Stimulated activated CD8-positive, alpha-beta memory T cell treated with anti-CD3 and anti-CD28 coated beads, Interleukin-12 subunit alpha, Interleukin-12 subunit beta, amount 100 ng/mL, for 1 hour (primary cell): ENCODE measurements around the gene DNASE1L3.

ENCODE experiments used
- DNase-seq: peaks from one replicate; pipeline ENCODE4 v3.0.0-alpha.2; 2020; ENCODE audit warnings: low read depth

DNASE1L3 gene

GRCh38 chr3:58177747-58178527, 32.8 kb downstream of the DNASE1L3 start:
- DNase-seq = peak; percentile 83

GRCh38 chr3:58176827-58177489, 33.8 kb downstream of the DNASE1L3 start:
- DNase-seq = no peak

DNA sequence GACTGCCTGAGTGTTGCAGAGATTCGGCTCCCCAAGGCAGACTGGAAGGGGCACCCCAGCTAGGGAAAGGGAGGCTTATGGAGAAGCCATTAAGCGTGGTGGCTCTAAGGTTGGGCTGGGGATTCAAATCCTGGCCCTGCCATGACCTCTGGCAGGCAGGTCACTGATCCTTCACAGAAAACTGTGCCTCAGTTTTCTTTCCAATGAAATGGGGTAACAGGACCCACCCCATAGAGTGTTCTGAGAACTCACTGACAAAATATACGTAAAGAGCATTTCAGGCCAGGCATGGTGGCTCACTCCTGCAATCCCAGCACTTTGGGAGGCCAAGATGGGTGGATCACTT, 34.6 kb downstream of the DNASE1L3 start:
- no peak for DNase-seq

- no peak for DNase-seq
Observed at GRCh38 chr3:58175437-58176184, 35.2 kb downstream of the DNASE1L3 start.

- DNase-seq = no peak
Observed at GRCh38 chr3:58175187-58175436, 35.7 kb downstream of the DNASE1L3 start.

DNA sequence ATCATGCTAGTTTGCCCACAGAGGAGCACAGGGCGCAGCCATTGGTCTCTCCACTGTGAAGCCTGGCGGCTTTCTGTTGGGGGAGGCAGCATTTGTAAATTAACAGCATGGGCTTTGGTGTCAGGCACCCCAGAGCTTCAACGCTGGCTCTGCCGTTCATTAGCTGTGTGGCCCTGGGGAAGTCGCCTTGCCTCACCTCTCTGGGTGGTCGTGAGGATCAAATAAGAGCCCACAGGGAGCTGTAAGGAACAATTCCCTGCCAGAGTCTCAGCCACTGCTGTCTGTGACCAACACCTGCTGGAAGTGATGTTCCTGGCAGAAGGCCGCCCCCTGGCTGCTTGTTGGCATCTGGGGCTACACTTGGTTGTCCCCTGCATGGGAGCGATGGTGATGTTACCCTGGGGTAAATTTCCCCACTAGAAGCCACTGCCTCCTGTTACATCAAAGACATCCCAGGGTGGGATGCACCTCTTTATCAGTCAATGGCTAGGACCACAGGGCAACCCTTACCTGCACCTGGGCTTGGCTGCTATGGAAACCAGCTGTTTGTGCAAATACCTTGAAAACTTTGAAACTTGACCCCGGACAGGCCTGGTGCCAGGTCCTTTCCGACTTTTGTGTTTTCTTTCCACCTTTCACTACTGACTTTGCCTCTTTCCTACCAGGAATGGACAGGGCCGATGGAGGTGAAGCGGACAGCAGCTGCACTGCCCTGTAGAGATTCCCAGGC, 36.9 kb downstream of the DNASE1L3 start:
- peak; percentile 4 for DNase-seq

DNA sequence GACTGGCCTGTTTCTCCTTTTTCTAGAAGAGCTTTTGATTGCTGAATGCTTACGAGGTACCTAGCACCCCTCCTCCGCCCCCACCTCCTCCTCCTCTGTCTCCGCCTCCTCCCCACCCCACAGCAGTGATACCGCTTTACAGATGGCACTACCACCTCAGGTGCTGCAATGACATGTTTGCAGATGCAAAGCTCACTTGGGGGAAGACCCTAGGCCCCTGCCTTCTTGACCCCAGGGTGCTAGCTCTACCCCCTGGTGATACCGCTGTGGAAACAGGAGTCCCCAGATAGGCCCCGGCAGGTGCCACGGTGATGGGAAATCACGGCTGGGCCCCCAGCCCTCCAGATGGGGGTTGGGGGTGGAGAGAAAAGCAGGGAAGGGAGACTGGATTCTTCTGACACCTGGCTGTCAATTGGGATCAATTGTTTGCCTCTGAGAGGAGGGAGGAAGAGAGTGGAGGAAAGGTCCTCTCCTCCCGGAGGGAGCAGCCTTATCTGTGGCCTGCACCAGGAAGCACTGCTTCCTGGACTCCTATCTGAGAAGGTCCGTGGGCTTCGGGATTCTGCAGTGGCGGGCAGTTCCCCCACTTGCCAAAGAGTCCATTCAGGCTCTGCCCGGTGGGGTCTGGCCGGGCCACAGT, 37.6 kb downstream of the DNASE1L3 start:
- DNase-seq = no peak

GRCh38 chr3:58171126-58171525, 39.6 kb downstream of the DNASE1L3 start:
- no peak for DNase-seq

DNA sequence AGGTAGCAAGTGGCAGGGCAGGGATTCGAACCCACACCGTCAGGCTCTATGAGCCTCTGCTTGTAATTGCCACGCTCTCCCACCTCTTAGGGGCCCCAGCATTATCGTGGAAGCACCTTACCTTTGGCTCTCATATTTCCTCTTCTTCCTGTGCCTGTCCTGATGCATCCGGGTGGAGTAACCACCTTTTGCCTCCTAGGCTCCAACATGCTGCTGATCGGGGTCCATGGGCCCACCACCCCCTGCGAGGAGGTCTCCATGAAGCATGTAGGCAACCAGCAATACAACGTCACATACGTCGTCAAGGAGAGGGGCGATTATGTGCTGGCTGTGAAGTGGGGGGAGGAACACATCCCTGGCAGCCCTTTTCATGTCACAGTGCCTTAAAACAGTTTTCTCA, 40.4 kb downstream of the DNASE1L3 start:
- no peak for DNase-seq

DNA sequence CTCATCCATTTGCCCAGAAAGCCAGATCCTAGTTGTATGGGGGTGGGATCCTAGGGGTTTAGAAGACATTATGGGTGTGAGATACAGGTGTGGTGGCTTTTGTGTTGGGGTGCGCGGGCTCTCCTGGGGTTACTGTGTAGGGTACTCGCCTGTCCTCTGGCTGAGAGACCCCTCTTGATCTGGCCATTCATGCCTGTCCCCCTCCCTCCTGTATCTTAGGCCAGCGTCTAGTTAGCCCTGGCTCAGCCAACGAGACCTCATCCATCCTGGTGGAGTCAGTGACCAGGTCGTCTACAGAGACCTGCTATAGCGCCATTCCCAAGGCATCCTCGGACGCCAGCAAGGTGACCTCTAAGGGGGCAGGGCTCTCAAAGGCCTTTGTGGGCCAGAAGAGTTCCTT, 41.4 kb downstream of the DNASE1L3 start:
- DNase-seq = no peak

- no peak for DNase-seq
Observed at GRCh38 chr3:58168498-58168897, 42.3 kb downstream of the DNASE1L3 start.

DNA sequence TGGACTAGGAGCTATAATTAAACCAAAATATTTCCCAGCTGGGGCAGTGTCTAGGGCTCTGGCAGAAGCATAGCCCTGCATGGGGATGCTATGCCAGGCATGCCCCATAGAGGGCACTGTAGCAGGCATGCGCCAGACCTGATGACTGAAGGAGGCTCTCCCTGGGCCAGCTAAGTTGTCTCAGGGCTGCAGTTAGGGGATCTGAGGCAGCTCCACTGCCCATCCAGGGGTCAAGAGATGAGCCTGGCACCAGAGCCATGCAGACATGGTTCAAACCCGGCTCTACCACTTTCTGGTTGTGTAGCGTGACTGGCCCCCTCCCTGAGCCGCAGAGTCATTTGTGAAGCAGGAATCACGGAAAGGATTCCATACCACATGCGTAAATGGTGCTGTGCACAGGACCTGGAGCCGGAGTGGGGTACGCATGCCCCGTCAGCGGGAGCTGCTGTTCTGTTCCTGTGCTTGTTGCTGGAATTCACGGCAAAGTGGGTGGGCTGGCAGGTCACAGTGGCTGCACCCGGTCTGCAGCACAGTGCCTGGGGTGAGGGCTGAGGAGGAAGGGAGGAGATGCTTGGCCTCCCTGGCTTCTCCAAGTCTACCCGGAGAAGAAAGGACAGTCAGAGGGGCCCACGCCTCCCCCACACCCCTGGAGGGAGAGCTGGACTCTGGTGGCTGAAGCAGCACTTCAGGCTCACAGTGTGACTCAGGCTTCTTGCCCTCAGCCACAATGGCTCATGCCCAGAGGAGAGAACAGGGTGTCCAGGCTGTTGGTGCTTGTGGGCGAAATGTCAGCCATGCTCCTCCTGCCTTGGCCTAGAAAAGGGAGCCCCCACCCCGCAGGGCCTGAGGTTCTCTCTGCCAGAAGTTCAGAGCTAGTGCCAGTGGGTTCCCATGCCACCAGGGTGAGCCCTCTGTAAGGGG, 43.1 kb downstream of the DNASE1L3 start:
- DNase-seq = peak; percentile 17

- no peak for DNase-seq
Observed at GRCh38 chr3:58164906-58165821, 45.6 kb downstream of the DNASE1L3 start.

DNA sequence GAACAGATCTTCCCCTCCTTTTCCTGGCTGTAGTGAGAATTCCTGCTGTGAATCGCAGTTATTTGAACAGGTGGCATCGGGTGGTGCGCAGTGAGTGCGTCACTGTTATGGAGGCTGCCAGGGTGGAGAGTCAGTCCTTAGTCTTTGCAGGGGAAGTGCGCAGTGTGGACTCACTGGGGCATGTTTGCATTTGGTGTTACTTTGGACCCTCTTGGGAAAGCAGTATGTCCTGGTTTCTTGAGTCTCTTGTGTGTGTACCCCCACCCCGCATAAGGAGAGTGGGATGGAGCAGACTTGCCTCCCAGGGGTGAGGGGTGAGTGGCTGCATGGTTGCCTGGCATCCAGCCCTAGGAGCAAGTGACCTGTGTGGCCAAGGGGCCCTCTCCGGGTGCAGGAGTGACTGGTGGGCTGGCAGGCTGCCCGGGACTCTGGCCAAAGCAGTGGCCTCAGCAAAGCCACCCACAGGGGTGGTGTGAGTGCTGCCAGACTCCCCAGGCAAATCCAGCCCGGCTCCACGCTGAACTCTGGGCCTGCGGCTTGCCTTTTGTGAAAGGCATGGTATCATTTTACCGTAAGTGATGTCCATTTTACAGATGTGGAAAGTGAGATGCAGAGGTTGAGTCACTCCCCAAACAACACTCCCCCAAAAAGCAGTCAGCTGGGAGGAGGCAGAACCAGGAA, 46.4 kb downstream of the DNASE1L3 start:
- DNase-seq = no peak

DNA sequence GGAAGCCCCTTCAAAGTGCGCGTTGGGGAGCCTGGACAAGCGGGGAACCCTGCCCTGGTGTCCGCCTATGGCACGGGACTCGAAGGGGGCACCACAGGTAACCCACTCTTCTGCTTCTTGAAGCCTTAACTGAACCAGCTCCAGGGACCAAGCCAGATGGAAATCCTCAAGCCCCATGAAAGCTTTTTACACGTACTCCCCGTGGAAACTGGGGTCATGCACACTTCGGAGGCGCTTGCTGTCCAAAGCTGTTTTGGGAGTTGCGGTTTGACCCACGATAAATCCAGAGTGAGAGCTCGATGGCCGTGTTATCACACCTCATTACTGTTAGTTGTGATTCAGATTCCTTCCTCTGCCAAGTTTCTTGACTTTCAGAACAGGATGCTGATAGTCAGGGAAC, 47.5 kb downstream of the DNASE1L3 start:
- DNase-seq = no peak

DNA sequence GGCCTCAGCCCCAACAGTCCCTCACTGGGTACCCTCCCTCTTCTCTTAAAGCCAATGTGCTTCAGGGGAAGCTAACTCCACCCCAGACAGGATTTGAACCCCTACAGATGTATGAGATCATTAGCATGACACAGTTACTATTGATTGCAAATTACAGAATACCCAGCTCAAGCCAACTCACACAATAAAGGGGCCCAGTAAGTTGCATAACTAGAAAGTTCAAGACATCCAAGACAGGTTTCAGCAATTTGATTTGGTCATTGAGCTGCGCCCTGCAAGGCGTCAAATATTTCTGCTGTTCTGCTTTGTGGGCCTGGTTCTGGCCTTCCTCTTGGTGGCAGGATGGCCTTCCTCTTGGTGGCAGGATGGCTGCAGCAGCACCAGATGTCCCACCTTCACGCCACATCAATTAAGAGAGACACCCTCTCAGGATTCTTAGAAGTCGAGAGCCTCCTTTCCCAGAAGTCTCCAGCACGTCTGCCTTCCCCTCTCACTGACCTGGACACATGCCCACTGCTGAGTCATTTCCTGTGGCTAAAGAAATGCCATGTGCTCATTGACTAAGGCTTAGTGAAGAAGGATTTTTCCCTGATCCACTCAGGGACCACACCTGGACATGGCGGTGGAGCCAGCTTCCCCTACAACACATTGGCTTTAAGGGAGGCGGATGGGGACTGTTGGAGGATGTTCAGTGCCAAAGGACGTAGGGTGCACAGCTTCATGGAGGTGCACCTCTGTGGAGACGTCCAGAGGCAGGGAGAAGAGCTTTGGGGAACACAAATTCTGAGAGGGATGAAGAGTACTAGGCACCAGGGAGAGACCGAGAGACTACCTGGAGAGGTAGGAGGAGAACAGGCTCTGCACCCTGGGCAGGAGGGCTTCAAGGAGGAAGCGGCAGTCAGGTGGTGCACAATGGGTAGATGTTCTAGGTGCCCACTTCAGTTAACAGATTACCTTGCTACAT, 49.1 kb downstream of the DNASE1L3 start:
- DNase-seq = no peak

GRCh38 chr3:58160399-58160798, 50.4 kb downstream of the DNASE1L3 start:
- DNase-seq = no peak

DNA sequence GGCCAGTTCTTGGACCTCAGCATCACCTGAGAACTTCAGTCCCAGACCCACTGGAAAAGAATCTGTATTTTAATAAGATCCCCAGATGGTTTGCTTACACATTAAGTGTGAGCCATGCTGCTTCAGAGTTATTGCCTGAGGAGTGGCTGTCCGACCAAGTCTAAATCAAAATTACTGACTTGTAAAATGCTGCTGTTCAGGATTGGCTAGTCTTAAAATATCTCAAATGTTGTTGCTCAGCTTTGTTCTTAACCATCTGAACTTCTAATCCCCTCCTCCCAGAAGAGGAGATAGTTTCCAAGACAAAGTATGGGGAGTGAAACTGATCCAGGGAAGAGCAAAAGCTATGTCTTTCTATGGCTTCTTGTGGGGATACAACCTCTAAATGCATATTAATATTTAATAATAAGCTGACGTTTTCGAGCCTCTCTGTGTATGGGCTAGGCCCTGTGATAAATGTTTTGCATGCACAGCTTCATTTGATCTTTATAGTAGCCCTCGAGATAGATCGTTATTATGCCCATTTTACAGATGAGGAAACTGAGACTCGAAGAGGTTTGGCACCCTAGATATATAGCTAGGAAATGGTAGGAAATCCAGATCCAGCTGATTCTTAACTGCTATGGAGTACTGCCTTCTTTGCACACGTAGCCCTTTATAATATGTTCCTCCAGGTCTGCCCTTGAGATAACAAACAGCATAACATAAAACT, 52.2 kb downstream of the DNASE1L3 start:
- no peak for DNase-seq
